HuH-7 (cell line): ENCODE measurements around the gene ACAT2.
A peak's percentile ranks its signal among the peaks of the same experiment; 100 is the strongest.
"Not testable (repeated sequence)": the region's sequence is repeated elsewhere in the genome, so short reads cannot be mapped to it uniquely, and the experiment has no call there.

Source experiments
- DNase-seq: peaks from one replicate; pipeline ENCODE4 v3.0.0; 2011; ENCODE audit warnings: low spot score

ACAT2 gene

GRCh38 chr6:159730332-159730676, 31.5 kb upstream of the ACAT2 start:
- DNase-seq = no peak

- not testable (repeated sequence) for DNase-seq
Observed at GRCh38 chr6:159732550-159732949, 29.3 kb upstream of the ACAT2 start.

GRCh38 chr6:159733395-159733794, 28.4 kb upstream of the ACAT2 start:
- DNase-seq = not testable (repeated sequence)

- DNase-seq = no peak
Observed at GRCh38 chr6:159736908-159737307, 24.9 kb upstream of the ACAT2 start.

- no peak for DNase-seq
Observed at GRCh38 chr6:159739341-159739740, 22.5 kb upstream of the ACAT2 start.

- DNase-seq = no peak
Observed at GRCh38 chr6:159742165-159742564, 19.7 kb upstream of the ACAT2 start.

GRCh38 chr6:159745081-159745480, 16.8 kb upstream of the ACAT2 start:
- DNase-seq = no peak

- DNase-seq = no peak
Observed at GRCh38 chr6:159746759-159747158, 15.1 kb upstream of the ACAT2 start.

- not testable (repeated sequence) for DNase-seq
Observed at GRCh38 chr6:159748127-159748526, 13.7 kb upstream of the ACAT2 start.

GRCh38 chr6:159751448-159751847, 10.4 kb upstream of the ACAT2 start:
- no peak for DNase-seq

- DNase-seq = no peak
Observed at GRCh38 chr6:159753081-159753872, 8.6 kb upstream of the ACAT2 start.

GRCh38 chr6:159754401-159754800, 7.4 kb upstream of the ACAT2 start:
- DNase-seq = no peak

- no peak for DNase-seq
Observed at GRCh38 chr6:159754959-159755914, 6.6 kb upstream of the ACAT2 start.

- no peak for DNase-seq
Observed at GRCh38 chr6:159756508-159756907, 5.3 kb upstream of the ACAT2 start.

GRCh38 chr6:159758031-159759001, 3.5 kb upstream of the ACAT2 start:
- peak; percentile 39 for DNase-seq

GRCh38 chr6:159759645-159760044, 2.2 kb upstream of the ACAT2 start:
- no peak for DNase-seq

GRCh38 chr6:159760602-159761057, 1.2 kb upstream of the ACAT2 start:
- DNase-seq = peak; percentile 17

GRCh38 chr6:159761129-159761872, 544 bp upstream of the ACAT2 start:
- DNase-seq = peak; percentile 24

GRCh38 chr6:159762681-159763293, 942 bp downstream of the ACAT2 start:
- peak; percentile 27 for DNase-seq

GRCh38 chr6:159766906-159767305, 5.1 kb downstream of the ACAT2 start:
- no peak for DNase-seq

GRCh38 chr6:159769470-159769869, 7.6 kb downstream of the ACAT2 start:
- no peak for DNase-seq
